ENCODE data around the gene ABR.

ABR gene

DNA sequence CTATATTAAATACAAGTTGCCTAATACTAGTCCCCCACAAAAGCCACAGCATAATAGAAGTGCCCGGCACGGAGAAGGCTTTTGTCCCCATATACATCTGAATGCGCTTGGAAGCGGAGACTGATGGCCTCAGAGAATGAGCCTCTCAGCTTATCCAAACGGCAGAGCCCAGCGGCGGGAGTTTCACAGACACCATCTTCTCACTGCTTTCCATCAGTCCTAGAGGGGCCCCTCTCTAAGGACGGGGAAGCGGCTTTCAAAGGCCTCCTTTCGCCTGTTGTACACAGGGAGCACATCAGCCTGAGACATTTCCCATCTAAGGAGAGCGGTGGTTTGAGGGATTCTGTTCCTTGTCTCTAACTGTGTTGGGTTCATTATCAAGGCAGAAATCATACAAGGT lies 217.1 kb downstream of the ABR start:
- no peak for DNase-seq (ENCODE audit: low read depth in 2 of 2)

DNA sequence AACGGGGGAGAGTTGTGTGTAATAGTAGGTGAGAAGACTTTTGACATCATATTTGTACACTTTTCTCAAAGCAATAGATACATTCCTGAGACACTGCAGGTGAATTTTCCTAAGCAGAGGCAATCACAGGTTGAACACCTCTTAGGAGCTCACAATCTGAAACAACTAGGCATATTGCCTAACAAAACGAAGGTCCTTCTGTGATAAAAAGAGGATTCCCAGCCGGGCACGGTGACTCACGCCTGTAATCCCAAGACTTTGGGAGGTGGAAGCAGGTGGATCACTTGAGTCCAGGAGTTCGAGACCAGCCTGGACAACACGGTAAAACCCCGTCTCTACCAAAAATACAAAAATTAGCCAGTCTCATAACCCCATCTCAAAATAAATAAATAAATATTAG lies 217.6 kb downstream of the ABR start:
- no peak for DNase-seq (ENCODE audit: low read depth in 2 of 2)

DNA sequence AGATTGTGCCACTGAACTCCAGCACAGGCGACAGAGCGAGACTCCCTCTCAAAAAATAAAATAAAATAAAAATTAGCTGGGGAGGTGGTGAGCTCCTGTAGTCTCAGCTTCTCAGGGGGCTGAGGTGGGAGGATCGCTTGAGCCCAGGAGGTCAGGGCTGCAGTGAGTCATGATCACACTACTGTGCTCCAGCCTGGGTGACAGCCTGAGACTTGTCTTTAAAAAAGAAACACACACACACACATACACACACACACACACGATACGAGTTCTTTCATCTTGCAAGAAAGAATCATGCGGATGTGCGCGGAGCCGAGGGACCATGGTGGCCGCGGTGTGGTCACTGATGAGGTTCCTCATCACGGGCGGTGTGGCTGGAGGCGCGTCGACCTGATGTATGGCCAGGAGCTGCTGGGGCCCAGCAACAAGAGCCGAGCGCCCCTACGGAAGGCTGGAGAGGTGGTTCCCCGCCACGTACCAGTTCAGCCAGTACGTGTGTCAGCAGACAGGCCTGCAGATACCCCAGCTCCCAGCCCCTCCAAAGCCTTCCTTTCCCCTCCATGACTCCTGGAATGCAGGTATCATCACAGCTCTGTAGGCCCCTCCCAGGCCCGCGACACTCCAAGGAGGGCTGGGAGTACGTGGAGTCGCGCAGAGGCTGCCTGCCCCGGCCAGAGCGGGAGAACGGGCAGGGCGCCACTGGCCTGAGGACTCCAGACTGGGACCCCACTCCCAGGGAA lies 220.9 kb downstream of the ABR start:
- no peak for DNase-seq (ENCODE audit: low read depth in 2 of 2)

DNA sequence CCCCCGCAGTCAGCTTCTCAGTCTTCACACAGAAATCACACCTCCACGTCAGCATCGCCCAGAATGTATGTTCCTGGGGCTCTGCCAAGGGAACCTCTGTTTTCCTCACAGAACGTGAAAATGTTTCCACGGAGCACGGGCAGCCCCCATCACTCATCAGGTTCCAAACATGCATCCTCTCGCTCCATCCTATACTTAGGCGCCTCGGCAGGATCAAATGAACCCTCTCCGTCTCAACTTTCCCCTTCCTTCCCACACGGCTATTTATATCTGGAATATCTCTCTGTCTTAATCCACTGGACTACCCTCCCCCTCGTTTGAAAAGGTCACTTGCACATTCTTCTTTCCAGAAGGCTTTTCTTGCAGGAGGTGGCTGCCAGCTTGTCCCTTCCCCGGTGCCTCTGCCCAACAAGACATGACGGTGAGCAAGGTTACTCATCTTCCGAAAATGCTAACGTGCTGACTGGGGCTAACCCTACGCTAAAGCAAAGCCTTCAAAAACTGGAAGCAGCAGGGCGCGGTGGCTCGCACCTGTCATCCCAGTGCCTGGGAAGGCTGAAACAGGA lies 221.8 kb downstream of the ABR start:
- DNase-seq (ENCODE audit: low read depth in 2 of 2), result no peak

DNA sequence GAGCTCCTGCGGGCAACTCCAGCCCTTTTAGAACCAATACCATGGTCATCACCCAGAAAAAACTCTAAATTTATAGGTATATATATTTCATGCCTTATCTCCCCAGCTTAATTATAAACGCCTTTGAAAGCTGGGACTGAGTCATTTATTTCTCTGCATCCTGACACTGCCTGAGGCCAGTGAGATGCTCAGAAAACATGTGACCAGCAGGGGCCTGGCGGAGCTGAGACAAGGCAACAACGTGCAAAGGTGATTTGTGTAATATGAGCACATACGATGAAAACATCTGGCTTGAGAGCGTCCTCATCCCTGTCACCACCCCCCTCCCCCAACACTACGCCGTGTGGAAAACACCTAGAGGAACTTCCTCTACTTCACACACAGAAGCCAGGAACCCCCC lies 222.9 kb downstream of the ABR start:
- no peak for DNase-seq (ENCODE audit: low read depth in 2 of 2)

DNA sequence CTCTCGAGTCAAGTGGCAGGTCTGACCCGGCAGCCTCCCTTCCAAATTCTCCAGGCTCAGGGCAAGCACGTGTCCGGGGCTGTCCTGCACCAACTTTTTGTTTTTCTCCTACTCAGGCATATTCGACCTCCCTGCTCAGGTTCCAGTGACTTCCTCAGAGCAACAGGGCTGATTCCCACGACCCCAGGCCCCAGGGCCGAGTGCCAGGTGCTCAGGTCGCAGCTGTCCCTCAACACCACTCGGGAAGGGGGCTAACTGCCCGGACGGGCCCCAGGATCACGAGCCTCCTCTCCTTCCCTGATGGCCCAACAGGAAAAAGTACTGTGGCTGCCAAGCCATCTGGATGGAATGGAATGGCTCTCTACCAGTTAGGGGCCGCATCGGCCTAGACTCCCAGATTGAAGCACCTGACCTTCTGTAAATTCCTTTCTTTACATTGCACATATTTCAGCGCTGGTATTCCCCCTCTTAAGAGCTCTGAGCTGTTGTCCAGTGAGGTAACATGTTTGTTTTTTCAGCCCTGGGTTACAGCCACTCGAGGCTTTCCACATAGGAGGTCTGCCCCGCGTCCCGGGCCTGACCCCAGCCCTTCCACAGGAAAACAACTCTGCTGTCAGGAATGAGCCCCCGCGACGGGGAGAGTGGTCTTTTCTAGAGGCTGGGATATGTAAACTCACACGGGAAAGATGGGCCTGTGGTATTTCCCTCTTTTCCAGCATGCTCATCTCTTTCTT lies 225.2 kb downstream of the ABR start:
- DNase-seq (ENCODE audit: low read depth in 2 of 2), result no peak

DNA sequence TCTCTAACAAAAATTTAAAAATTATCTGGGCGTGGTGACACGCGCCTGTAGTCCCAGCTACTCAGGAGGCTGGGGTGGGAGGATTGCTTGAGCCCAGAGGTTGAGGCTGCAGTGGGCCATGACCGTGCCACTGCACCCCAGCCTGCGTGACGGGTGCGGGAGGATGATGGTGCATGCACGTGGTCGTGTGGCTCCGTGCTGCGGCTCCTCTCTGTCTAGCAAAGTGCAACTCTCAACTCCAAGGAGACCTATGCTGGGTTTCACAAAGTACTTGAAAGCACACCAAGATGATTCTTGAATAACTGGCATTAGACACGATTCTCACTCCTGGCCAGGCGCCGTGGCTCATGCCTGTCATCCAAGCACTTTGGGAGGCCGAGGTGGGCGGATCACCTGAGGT lies 226.0 kb downstream of the ABR start:
- no peak for DNase-seq (ENCODE audit: low read depth in 2 of 2)

Measured in stimulated activated CD4-positive, alpha-beta T cell treated with anti-CD3 and anti-CD28 coated beads, Interleukin-15, amount 100 ng/mL, for 48 hours (primary cell).